Natural killer cell (primary cell): Measurements from ENCODE around the gene PSMF1. TPM values are rescaled to one million over a fixed set of nuclear protein-coding genes. Genes with fewer than 3 reads are reported as not detected.
"Not testable (repeated sequence)": the region's sequence is repeated elsewhere in the genome, so short reads cannot be mapped to it uniquely, and the experiment has no call there.

ENCODE experiments used
- ATAC-seq, 3 donors: fragments of 150-1000 bp in 2 of 3; fragments of 200-7000 bp in 1 of 3; cut with Tn5 transposase; 1 replicate in 1 of 3; 2 replicates in 2 of 3; pipeline ENCODE4 v1.10.0; 2021; ENCODE audit warnings: mild to moderate bottlenecking in 2 of 3, moderate library complexity in 2 of 3
- DNase-seq, 2 donors: peaks; one replicate each; pipeline versions ENCODE4 v3.0.0 to v3.0.0-alpha.2; 2013 to 2021; ENCODE audit warnings: mixed read lengths in 1 of 2
- H3K27ac ChIP-seq: one replicate; pipeline ENCODE4 v1.5.1; 2013; ENCODE audit warnings: mild to moderate bottlenecking, low read length
- H3K27me3 ChIP-seq: one replicate; pipeline ENCODE4 v1.6.1; 2013; ENCODE audit warnings: low read length; ENCODE audit not compliant: control insufficient read depth, insufficient read depth
- H3K36me3 ChIP-seq: one replicate; pipeline ENCODE4 v1.6.1; 2013; ENCODE audit warnings: low read length; ENCODE audit not compliant: control insufficient read depth, insufficient read depth
- H3K4me1 ChIP-seq: one replicate; pipeline ENCODE4 v1.6.1; 2013; ENCODE audit warnings: low read length; ENCODE audit not compliant: control insufficient read depth, insufficient read depth
- H3K4me3 ChIP-seq: one replicate; pipeline ENCODE4 v1.5.1; 2013; ENCODE audit warnings: low read length
- H3K9me3 ChIP-seq: one replicate; pipeline ENCODE4 v1.6.1; 2013; ENCODE audit warnings: low read length; ENCODE audit not compliant: control insufficient read depth, insufficient read depth
- H3K27ac Mint-ChIP-seq, 2 donors: one replicate each; pipeline ENCODE4 v1.8.0; 2022; ENCODE audit warnings: mild to moderate bottlenecking in 2 of 2, mixed read lengths in 2 of 2, moderate library complexity in 1 of 2
- H3K27me3 Mint-ChIP-seq, 2 donors: one replicate each; pipeline ENCODE4 v1.8.0; 2022; ENCODE audit warnings: low read depth in 2 of 2, mixed read lengths in 2 of 2
- H3K36me3 Mint-ChIP-seq: one replicate; pipeline ENCODE4 v1.8.0; 2022; ENCODE audit warnings: mixed read lengths
- H3K4me1 Mint-ChIP-seq, 2 donors: one replicate each; pipeline ENCODE4 v1.8.0; 2022; ENCODE audit warnings: mixed read lengths in 2 of 2
- H3K4me3 Mint-ChIP-seq: one replicate; pipeline ENCODE4 v1.8.0; 2022; ENCODE audit warnings: mild to moderate bottlenecking, moderate library complexity, mixed read lengths
- H3K9me3 Mint-ChIP-seq, 2 donors: one replicate each; pipeline ENCODE4 v1.8.0; 2022; ENCODE audit warnings: mixed read lengths in 2 of 2
- CTCF ChIP-seq: fragments of 200-600 bp; IDR thresholded peaks from one replicate; pipeline ENCODE4 v1.8.0; 2022; ENCODE audit warnings: antibody characterized with exemption
- WGBS: methylation state at CpG from one replicate; pipeline ENCODE4 v1.1.7; 2013; ENCODE audit warnings: missing lambda C conversion rate; ENCODE audit not compliant: insufficient coverage; 5-methylcytosine and 5-hydroxymethylcytosine counted together
- intact Hi-C: fragments of 100-400 bp; cut with micrococcal nuclease; formaldehyde crosslinking; loops from one replicate; pipeline ENCODE4 v1.14.2; 2022
- total RNA-seq, 4 donors: library from RNA; stranded (reverse); fragments of 120-200 nt in 1 of 4; gene quantifications; one replicate each; pipeline versions ENCODE4 v1.2.3 to v1.2.4, GENCODE V29; 2013 to 2022

The PSMF1 gene
- total RNA-seq, 3 donors from 2014 or later (not counting 1 experiment from before 2014, with no cell fraction given) = 97.1 to 107 (median 101) TPM

- intact Hi-C loops = loop anchor here (1.0 to 10.0 kb wide), 2 partner anchors 108 to 397 kb away; no protein-coding TSS in a partner anchor
- Histone ChIP-seq H3K4me3 (no peak overlapping the region), H3K36me3 (no peaks in the 10 kb centered on the region), H3K4me1 (peaks cover 4% of the 10 kb centered on the region), H3K9me3 (no peaks in the 10 kb centered on the region), H3K27me3 (no peaks in the 10 kb centered on the region), H3K27ac (no peak overlapping the region)
- DNase-seq = peak; percentile 38 to 85
- no peaks in the 10 kb centered on the region for H3K9me3 Mint-ChIP-seq
- no peaks in the 10 kb centered on the region for H3K36me3 Mint-ChIP-seq
- 17% methylated on average over 20 of the region's 21 CpGs for WGBS
- TF ChIP-seq CTCF = peak; percentile 82
- H3K27ac Mint-ChIP-seq = no peak overlapping the region
- peaks cover 5 to 8% of the 10 kb centered on the region in 2 donors for H3K4me1 Mint-ChIP-seq
- H3K4me3 Mint-ChIP-seq = no peak overlapping the region
- ATAC-seq = peak; percentile 90 to 99 (median 94)
- peaks cover 22 to 36% of the 10 kb centered on the region in 2 donors for H3K27me3 Mint-ChIP-seq
These were observed 94.4 kb downstream of the PSMF1 start for GRCh38 chr20:1212607-1213396.

- Histone ChIP-seq H3K27me3 (no peaks in the 10 kb centered on the region), H3K4me1 (peaks cover 4% of the 10 kb centered on the region), H3K9me3 (no peaks in the 10 kb centered on the region), H3K4me3 (no peak overlapping the region), H3K27ac (no peak overlapping the region), H3K36me3 (no peaks in the 10 kb centered on the region)
- Mint-ChIP-seq H3K27ac (no peak overlapping the region), H3K4me1 (peaks cover 5 to 8% of the 10 kb centered on the region in 2 donors), H3K9me3 (no peaks in the 10 kb centered on the region), H3K27me3 (peaks cover 35 to 41% of the 10 kb centered on the region in 2 donors), H3K4me3 (no peak overlapping the region), H3K36me3 (no peaks in the 10 kb centered on the region)
- 87% methylated on average over 4 of the region's 4 CpGs for whole genome bisulfite sequencing
- ATAC-seq (no peak), DNase-seq (no peak)
- intact Hi-C loops = loop anchor here (10.0 kb wide), 1 partner anchor 110 kb away; no protein-coding TSS in a partner anchor
- no peak for TF ChIP-seq CTCF
These were observed 96.4 kb downstream of the PSMF1 start for GRCh38 chr20:1214838-1215261.

DNA sequence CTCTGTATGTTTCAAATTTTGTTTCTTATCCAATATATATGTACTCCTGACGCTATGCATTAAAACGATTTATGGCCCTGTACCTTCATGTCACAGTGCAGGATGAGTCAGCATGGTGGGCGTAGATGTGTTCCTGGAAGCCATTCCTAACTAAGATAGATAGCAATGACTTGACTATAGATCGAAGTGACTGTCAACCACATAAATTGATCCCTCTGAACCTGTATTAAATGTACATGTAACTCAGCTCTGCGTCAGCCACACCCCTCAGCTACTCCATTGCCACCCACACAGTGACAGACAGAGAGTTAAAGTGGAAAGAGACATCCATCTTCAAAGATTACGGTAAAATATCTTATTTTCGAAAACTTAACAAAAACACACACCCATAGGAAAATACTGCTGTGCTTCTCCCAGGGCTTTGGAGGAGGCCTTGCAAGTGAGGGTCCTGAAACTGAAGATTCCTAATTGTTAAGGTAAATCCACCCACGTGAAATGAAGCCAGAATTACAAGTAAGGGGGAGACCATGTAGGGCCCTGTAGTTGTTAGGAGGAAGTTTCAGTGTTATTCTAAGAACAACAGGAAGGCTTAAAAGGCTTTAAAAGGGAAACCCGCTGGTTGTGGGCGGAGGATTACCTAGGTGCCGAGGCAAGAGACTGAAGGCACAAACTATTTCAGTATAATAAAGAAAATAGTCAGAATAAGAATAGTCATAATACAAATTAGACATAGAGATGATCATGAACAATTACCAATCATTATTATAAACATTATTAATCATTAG lies 97.2 kb downstream of the PSMF1 start:
- Mint-ChIP-seq H3K27ac (no peak overlapping the region), H3K4me3 (no peak overlapping the region), H3K4me1 (peaks cover 5 to 8% of the 10 kb centered on the region in 2 donors), H3K9me3 (no peaks in the 10 kb centered on the region), H3K36me3 (no peaks in the 10 kb centered on the region), H3K27me3 (peaks cover 34 to 35% of the 10 kb centered on the region in 2 donors)
- Histone ChIP-seq H3K27me3 (no peaks in the 10 kb centered on the region), H3K36me3 (no peaks in the 10 kb centered on the region), H3K4me1 (peaks cover 4% of the 10 kb centered on the region), H3K9me3 (no peaks in the 10 kb centered on the region), H3K4me3 (no peak overlapping the region), H3K27ac (no peak overlapping the region)
- 54% methylated on average over 7 of the region's 11 CpGs for WGBS
- intact Hi-C loops = loop anchor here (10.0 kb wide), 1 partner anchor 111 kb away; no protein-coding TSS in a partner anchor
- no peak for TF ChIP-seq CTCF
- DNase-seq (peak in 1 of 2 donors; percentile 50), ATAC-seq (no peak)

DNA sequence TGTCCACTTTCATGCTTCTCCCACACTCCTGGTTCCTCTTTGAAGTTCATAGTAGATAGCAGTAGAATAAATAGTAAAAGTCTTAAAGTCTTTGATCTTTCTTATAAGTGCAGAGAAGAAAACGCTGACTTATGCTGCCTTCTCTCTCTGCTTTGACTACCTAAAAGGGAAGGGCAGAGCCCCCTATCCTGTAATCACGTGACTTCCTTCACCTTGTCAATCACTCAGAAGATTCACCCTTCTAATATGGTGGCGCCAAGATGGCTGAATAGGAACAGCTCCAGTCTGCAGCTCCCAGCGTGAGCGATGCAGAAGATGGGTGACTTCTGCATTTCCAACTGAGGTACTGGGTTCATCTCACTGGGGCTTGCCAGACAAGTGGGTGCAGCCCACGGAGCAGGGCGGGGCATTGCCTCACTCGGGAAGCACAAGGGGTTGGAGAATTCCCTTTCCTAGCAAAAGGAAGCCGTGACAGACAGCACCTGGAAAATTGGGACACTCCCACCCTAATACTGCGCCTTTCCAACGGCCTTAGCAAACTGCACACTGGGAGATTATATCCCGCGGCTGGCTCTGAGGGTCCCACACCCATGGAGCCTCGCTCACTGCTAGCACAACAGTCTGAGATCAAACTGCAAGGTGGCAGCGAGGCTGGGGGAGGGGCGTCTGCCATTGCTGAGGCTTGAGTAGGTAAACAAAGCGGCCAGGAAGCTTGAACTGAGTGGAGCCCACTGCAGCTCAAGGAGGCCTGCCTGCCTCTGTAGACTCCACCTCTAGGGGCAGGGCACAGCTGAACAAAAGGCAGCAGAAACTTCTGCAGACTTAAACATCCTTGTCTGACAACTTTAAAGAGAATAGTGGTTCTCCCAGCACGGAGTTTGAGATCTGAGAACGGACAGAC lies 98.4 kb downstream of the PSMF1 start:
- not testable (repeated sequence) for H3K27ac Mint-ChIP-seq, H3K4me3 ChIP-seq, H3K36me3 ChIP-seq, H3K4me1 ChIP-seq, DNase-seq, H3K27ac ChIP-seq, H3K4me3 Mint-ChIP-seq, H3K9me3 ChIP-seq, H3K27me3 ChIP-seq, H3K4me1 Mint-ChIP-seq, ATAC-seq, H3K9me3 Mint-ChIP-seq, H3K36me3 Mint-ChIP-seq
- WGBS = 84% methylated on average over 19 of the region's 19 CpGs
- H3K27me3 Mint-ChIP-seq = peaks cover 33 to 35% of the 10 kb centered on the region in 2 donors
- intact Hi-C loops = loop anchor here (10.0 kb wide), 1 partner anchor 112 kb away; no protein-coding TSS in a partner anchor
